ENCODE data around the gene TRIM62. TPM values are rescaled to one million over a fixed set of nuclear protein-coding genes. Genes with fewer than 3 reads are reported as not detected.

The TRIM62 gene
- total RNA-seq, 1 donor = 12.3 TPM

DNA sequence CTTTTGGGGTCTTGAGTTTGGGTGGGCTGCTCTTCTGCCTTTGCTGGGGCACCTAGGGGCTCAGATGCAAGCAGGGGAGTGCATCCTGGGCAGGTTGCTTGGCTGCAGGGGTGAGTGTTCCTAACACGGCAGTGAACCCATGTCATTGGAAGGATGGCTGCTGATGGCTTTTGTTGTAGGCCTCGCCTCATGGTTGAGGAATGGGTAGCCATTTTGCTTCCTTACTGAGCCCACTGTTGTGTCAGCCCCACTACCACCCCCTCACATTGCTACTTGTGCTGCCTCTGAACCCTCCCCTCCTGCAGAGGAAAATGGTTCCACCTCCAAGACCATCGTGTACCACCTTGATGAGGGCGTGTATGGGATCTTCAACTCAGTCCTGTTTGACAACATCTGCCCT is 84.1 kb downstream of the TRIM62 start:
- TF ChIP-seq, protein P1, sequence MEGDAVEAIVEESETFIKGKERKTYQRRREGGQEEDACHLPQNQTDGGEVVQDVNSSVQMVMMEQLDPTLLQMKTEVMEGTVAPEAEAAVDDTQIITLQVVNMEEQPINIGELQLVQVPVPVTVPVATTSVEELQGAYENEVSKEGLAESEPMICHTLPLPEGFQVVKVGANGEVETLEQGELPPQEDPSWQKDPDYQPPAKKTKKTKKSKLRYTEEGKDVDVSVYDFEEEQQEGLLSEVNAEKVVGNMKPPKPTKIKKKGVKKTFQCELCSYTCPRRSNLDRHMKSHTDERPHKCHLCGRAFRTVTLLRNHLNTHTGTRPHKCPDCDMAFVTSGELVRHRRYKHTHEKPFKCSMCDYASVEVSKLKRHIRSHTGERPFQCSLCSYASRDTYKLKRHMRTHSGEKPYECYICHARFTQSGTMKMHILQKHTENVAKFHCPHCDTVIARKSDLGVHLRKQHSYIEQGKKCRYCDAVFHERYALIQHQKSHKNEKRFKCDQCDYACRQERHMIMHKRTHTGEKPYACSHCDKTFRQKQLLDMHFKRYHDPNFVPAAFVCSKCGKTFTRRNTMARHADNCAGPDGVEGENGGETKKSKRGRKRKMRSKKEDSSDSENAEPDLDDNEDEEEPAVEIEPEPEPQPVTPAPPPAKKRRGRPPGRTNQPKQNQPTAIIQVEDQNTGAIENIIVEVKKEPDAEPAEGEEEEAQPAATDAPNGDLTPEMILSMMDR (IDR thresholded peaks at IDR 0.05; ENCODE audit: extremely low read depth, low read depth, low read length) = no peak
- Histone ChIP-seq H3K4me2 (ENCODE audit: insufficient read depth, low read length) (no peak overlapping the region), H3K79me2 (ENCODE audit: insufficient read depth, low read length) (no peaks in the 10 kb centered on the region), H3K9me3 (ENCODE audit: low read depth, low read length) (no peaks in the 10 kb centered on the region), H3K27ac (ENCODE audit: low read depth, low read length) (peak overlapping the region; percentile 82), H3K4me3 (ENCODE audit: insufficient read depth, low read length) (no peak overlapping the region), H3K36me3 (ENCODE audit: insufficient read depth, low read length) (no peaks in the 10 kb centered on the region), H4K20me1 (ENCODE audit: insufficient read depth, low read length) (no peaks in the 10 kb centered on the region), H3K27me3 (ENCODE audit: insufficient read depth, low read length) (no peaks in the 10 kb centered on the region), H2AFZ (ENCODE audit: low read length) (no peak overlapping the region), H3K4me1 (ENCODE audit: insufficient read depth, low read length) (peaks cover 49% of the 10 kb centered on the region)
- no peak for DNase-seq (ENCODE audit: insufficient read length, low spot score, missing footprints)

DNA sequence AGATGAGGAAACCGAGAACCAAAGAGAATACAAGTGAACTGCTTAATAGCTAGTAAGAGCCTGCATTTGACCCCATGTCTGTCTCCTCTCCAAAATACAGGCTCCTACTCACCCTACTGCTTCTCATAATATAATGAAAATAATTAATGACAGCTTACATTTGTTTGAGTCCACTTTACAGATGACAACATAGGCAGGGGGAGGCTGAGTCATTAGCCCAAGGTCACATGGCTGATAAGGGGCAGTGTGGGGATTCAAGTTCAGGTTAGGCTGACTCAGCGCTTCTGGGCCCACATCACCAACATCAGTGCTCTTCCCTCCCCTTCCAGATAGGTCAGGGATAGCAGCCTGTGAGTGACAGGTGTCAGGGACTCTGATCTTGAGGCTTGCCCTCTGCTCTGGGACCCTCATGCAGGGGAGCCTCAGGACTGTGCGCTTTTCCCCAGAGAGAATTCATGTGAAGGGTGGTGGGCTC is 84.7 kb downstream of the TRIM62 start:
- Histone ChIP-seq H3K36me3 (ENCODE audit: insufficient read depth, low read length) (no peaks in the 10 kb centered on the region), H3K4me1 (ENCODE audit: insufficient read depth, low read length) (peaks cover 49% of the 10 kb centered on the region), H3K27me3 (ENCODE audit: insufficient read depth, low read length) (no peaks in the 10 kb centered on the region), H3K4me3 (ENCODE audit: insufficient read depth, low read length) (no peak overlapping the region), H4K20me1 (ENCODE audit: insufficient read depth, low read length) (no peaks in the 10 kb centered on the region), H3K4me2 (ENCODE audit: insufficient read depth, low read length) (no peak overlapping the region), H2AFZ (ENCODE audit: low read length) (no peak overlapping the region), H3K9me3 (ENCODE audit: low read depth, low read length) (no peaks in the 10 kb centered on the region), H3K27ac (ENCODE audit: low read depth, low read length) (peak overlapping the region; percentile 70), H3K79me2 (ENCODE audit: insufficient read depth, low read length) (no peaks in the 10 kb centered on the region)
- TF ChIP-seq, protein P1 (IDR thresholded peaks at IDR 0.05; ENCODE audit: extremely low read depth, low read depth, low read length) = no peak
- DNase-seq (ENCODE audit: insufficient read length, low spot score, missing footprints) = no peak

DNA sequence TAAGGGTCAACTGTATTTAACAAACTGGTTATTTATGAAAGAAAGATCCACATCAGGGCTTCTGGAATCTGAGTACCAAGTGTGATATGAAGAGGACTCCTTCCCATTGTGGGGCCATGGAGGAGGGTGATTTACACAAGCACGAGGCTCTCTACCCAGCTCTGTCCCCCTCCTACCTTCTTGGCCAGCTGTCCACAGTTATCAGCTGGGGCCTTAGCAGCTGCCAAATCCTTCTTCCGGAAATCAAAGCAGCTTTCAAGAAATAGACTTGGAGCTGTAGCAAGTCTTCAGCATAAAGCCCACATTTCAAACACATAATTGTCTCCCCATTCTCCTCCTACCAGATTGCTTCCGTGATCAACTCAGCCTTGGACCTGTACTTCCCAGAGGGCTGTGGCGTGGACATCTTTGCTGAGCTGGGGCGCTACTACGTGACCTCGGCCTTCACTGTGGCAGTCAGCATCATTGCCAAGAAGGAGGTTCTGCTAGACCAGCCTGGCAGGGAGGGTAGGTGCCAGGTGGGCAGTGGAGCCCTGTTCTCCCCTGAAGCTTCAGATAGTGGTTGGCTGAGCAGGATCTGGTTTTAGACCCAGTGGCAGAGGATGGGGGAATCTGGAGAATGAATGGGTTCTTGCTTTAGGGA is 85.4 kb downstream of the TRIM62 start:
- H3K27ac ChIP-seq (ENCODE audit: low read depth, low read length) = peak overlapping the region; percentile 70
- no peaks in the 10 kb centered on the region for H3K9me3 ChIP-seq (ENCODE audit: low read depth, low read length)
- no peak overlapping the region for H3K4me2 ChIP-seq (ENCODE audit: insufficient read depth, low read length)
- no peak overlapping the region for H3K4me3 ChIP-seq (ENCODE audit: insufficient read depth, low read length)
- no peaks in the 10 kb centered on the region for H3K79me2 ChIP-seq (ENCODE audit: insufficient read depth, low read length)
- TF ChIP-seq, protein P1 (IDR thresholded peaks at IDR 0.05; ENCODE audit: extremely low read depth, low read depth, low read length) = no peak
- no peaks in the 10 kb centered on the region for H3K36me3 ChIP-seq (ENCODE audit: insufficient read depth, low read length)
- DNase-seq (ENCODE audit: insufficient read length, low spot score, missing footprints) = peak; percentile 46
- H3K27me3 ChIP-seq (ENCODE audit: insufficient read depth, low read length) = no peaks in the 10 kb centered on the region
- H3K4me1 ChIP-seq (ENCODE audit: insufficient read depth, low read length) = peaks cover 45% of the 10 kb centered on the region
- no peaks in the 10 kb centered on the region for H4K20me1 ChIP-seq (ENCODE audit: insufficient read depth, low read length)
- H2AFZ ChIP-seq (ENCODE audit: low read length) = peak overlapping the region; percentile 11

Other genes with a start within 250 kb of the TRIM62 start
- gene RNF19B, start 217.2 kb downstream of the TRIM62 start, total RNA-seq = 14.5 and 19.7 TPM in 2 replicates
- gene AK2, start 145.2 kb downstream of the TRIM62 start, total RNA-seq = 89.3 and 139 TPM in 2 replicates
- gene AZIN2, start 100.9 kb downstream of the TRIM62 start, total RNA-seq = 11.8 and 18.8 TPM in 2 replicates
- 13.4 and 18.9 TPM in 2 replicates for gene ZNF362, start 74.4 kb upstream of the TRIM62 start, total RNA-seq
- under 0.01 TPM in 1 of 2 replicates, not detected in the other for gene A3GALT2, start 139.1 kb upstream of the TRIM62 start, total RNA-seq
- 82.2 and 85.4 TPM in 2 replicates for gene PHC2, start 249.1 kb upstream of the TRIM62 start, total RNA-seq

Data from osteoblast (primary cell).